A549 (cell line): ENCODE results near the gene GNAL.

Experiments used
- BHLHE40 ChIP-seq: IDR thresholded peaks from 2 replicates; pipeline ENCODE4 v1.6.1; 2012; ENCODE audit warnings: low read depth, low read length, inconsistent platforms
- CEBPB ChIP-seq, 2 experiments: fragments of >200 bp in 1 of 2; sonication (Bioruptor Twin) in 1 of 2; formaldehyde crosslinking in 1 of 2; IDR thresholded peaks; 2 replicates each; pipeline ENCODE4 v1.6.1; 2012 to 2016
- CTCF ChIP-seq: fragments of >200 bp; sonication (Bioruptor Twin); formaldehyde crosslinking; IDR thresholded peaks from 3 replicates; pipeline ENCODE4 v1.5.1; 2016
- ELK1 ChIP-seq: fragments of 150-350 bp; IDR thresholded peaks from 2 replicates; pipeline ENCODE4 v1.6.1; 2014; ENCODE audit warnings: low read depth, mild to moderate bottlenecking, low read length
- EP300 ChIP-seq, 2 experiments: fragments of >200 bp; sonication (Bioruptor Twin); formaldehyde crosslinking; IDR thresholded peaks; 2 replicates in 1 of 2; 3 replicates in 1 of 2; pipeline ENCODE4 v1.6.1; 2016 to 2017
- HOXA7 ChIP-seq: fragments of 250-450 bp; sonication (Bioruptor Pico); IDR thresholded peaks from 2 replicates; pipeline ENCODE4 v1.5.0; 2020; ENCODE audit warnings: mild to moderate bottlenecking, moderate library complexity
- MYC ChIP-seq: IDR thresholded peaks from 2 replicates; pipeline ENCODE4 v1.6.1; 2012; ENCODE audit warnings: mild to moderate bottlenecking, inconsistent platforms, low read length, improper control_type of control experiment, borderline replicate concordance
- PHF8 ChIP-seq: fragments of 200-600 bp; sonication (generic); IDR thresholded peaks from 2 replicates; pipeline ENCODE4 v1.6.1; 2016; ENCODE audit warnings: low read depth, mild to moderate bottlenecking, antibody characterized with exemption, moderate library complexity, borderline replicate concordance
- POLR2A ChIP-seq: IDR thresholded peaks from 2 replicates; pipeline ENCODE4 v1.6.1; 2012; ENCODE audit warnings: mild to moderate bottlenecking, low read length
- RAD21 ChIP-seq, 2 experiments: fragments of >200 bp in 1 of 2; sonication (Bioruptor Twin) in 1 of 2; formaldehyde crosslinking in 1 of 2; IDR thresholded peaks in 1 of 2; conservative IDR thresholded peaks in 1 of 2; 2 replicates in 1 of 2; 3 replicates in 1 of 2; pipeline ENCODE4 v1.6.1; 2012 to 2018; ENCODE audit warnings: inconsistent platforms in 1 of 2
- RARB ChIP-seq: fragments of 250-450 bp; sonication (Bioruptor Pico); IDR thresholded peaks from 2 replicates; pipeline ENCODE4 v1.8.0; 2021; ENCODE audit warnings: mild to moderate bottlenecking, moderate library complexity
- RCOR1 ChIP-seq: fragments of 150-350 bp; IDR thresholded peaks from 2 replicates; pipeline ENCODE4 v1.6.1; 2014; ENCODE audit warnings: antibody characterized with exemption, low read length, low read depth
- TF ChIP-seq, protein P1 (sequence below): IDR thresholded peaks from 2 replicates; pipeline ENCODE4 v1.6.1; 2012

GRCh38 chr18:11840493-11840892 lies 151.4 kb downstream of the GNAL start:
- TF ChIP-seq RCOR1 (no peak), CTCF (no peak), RAD21 (conservative IDR thresholded peaks at IDR 0.05 in 1 of 2, IDR thresholded peaks at IDR 0.05 in 1 of 2) (no peak), PHF8 (no peak), BHLHE40 (no peak), EP300 (IDR thresholded peaks at IDR 0.05) (no peak), POLR2A (no peak), RARB (CRISPR knock-in tag) (no peak), MYC (no peak), HOXA7 (CRISPR knock-in tag) (no peak), CEBPB (IDR thresholded peaks at IDR 0.05) (no peak), ELK1 (no peak)
- TF ChIP-seq, protein P1, sequence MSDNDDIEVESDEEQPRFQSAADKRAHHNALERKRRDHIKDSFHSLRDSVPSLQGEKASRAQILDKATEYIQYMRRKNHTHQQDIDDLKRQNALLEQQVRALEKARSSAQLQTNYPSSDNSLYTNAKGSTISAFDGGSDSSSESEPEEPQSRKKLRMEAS = no peak
